B cell (primary cell): ENCODE measurements around the gene THSD7B. TPM values are rescaled to one million over a fixed set of nuclear protein-coding genes. Genes with fewer than 3 reads are reported as not detected.

ENCODE experiments used
- ATAC-seq: fragments of 200-7000 bp; cut with Tn5 transposase; one replicate; pipeline ENCODE4 v1.10.0; 2021; ENCODE audit warnings: low read depth, mild to moderate bottlenecking, moderate number of reproducible peaks, moderate library complexity
- CTCF ChIA-PET: fragments of 350-600 bp; sonication (Branson Sonifier 250); formaldehyde crosslinking; loops from one replicate; lab custom pipeline; 2021; ENCODE audit warnings: antibody characterized with exemption, inconsistent platforms; lab: Charles Lee
- POLR2A ChIA-PET: fragments of 350-600 bp; sonication (Branson Sonifier 250); formaldehyde crosslinking; loops from one replicate; lab custom pipeline; 2021; ENCODE audit warnings: antibody characterized with exemption; lab: Charles Lee
- DNase-seq: peaks from one replicate; pipeline ENCODE4 v3.0.0; 2013
- H2AFZ ChIP-seq: 2 replicates; pipeline ENCODE4 v1.6.1; 2012; ENCODE audit warnings: mild to moderate bottlenecking, low read depth, low read length; ENCODE audit not compliant: insufficient read depth, poor library complexity, severe bottlenecking
- H3K27ac ChIP-seq, 2 donors: 1 replicate in 1 of 2; 2 replicates in 1 of 2; pipeline ENCODE4 v1.5.1; 2012 to 2013; ENCODE audit warnings: low read length in 2 of 2, mild to moderate bottlenecking in 2 of 2, moderate library complexity in 1 of 2
- H3K27me3 ChIP-seq, 4 experiments: fragments of 200-600 bp in 1 of 4; sonication (generic) in 1 of 4; replicated peaks in 1 of 4; 1 replicate in 2 of 4; 2 replicates in 2 of 4; pipeline versions ENCODE4 v1.6.1 to v1.7.0; 2013 to 2016; ENCODE audit warnings: low read length in 3 of 4, mild to moderate bottlenecking in 2 of 4, mixed read lengths in 1 of 4, moderate library complexity in 1 of 4; ENCODE audit not compliant: insufficient read depth in 4 of 4, control insufficient read depth in 3 of 4; ENCODE audit errors: control extremely low read depth in 1 of 4
- H3K36me3 ChIP-seq, 2 experiments: replicated peaks in 1 of 2; 1 replicate in 1 of 2; 2 replicates in 1 of 2; pipeline versions ENCODE4 v1.6.1 to v1.7.1; 2013; ENCODE audit warnings: low read length in 1 of 2; ENCODE audit not compliant: insufficient read depth in 2 of 2, control insufficient read depth in 1 of 2; ENCODE audit errors: control extremely low read depth in 1 of 2, extremely low read depth in 1 of 2
- H3K4me1 ChIP-seq, 2 donors: fragments of 200-600 bp in 1 of 2; sonication (generic) in 1 of 2; 1 replicate in 1 of 2; 2 replicates in 1 of 2; pipeline versions ENCODE4 v1.5.1 to v1.6.1; 2013 to 2017; ENCODE audit warnings: low read length in 2 of 2; ENCODE audit not compliant: control insufficient read depth in 2 of 2, insufficient read depth in 2 of 2
- H3K4me2 ChIP-seq: replicated peaks from 2 replicates; pipeline ENCODE3; 2012; ENCODE audit warnings: mild to moderate bottlenecking, low read depth, low read length; ENCODE audit not compliant: poor library complexity, severe bottlenecking
- H3K4me3 ChIP-seq, 5 experiments: fragments of 200-600 bp in 1 of 5; sonication (generic) in 1 of 5; 1 replicate in 3 of 5; 2 replicates in 2 of 5; pipeline versions ENCODE4 v1.5.1 to v1.7.0; 2011 to 2016; ENCODE audit warnings: low read length in 4 of 5, mild to moderate bottlenecking in 4 of 5, low read depth in 2 of 5, control low read depth in 1 of 5, moderate library complexity in 1 of 5; ENCODE audit not compliant: insufficient read depth in 1 of 5; ENCODE audit errors: control extremely low read depth in 1 of 5, extremely low read depth in 1 of 5
- H3K79me2 ChIP-seq: fragments of 200-600 bp; sonication (generic); one replicate; pipeline ENCODE4 v1.6.0; 2016; ENCODE audit warnings: low read length; ENCODE audit not compliant: control insufficient read depth, insufficient read depth
- H3K9ac ChIP-seq: fragments of 200-600 bp; sonication (generic); 2 replicates; pipeline ENCODE4 v1.6.1; 2017; ENCODE audit warnings: mild to moderate bottlenecking, low read length, moderate library complexity
- H3K9me3 ChIP-seq, 3 donors: one replicate each; pipeline versions ENCODE4 v1.6.1 to v1.7.1; 2013; ENCODE audit warnings: low read length in 2 of 3; ENCODE audit not compliant: control insufficient read depth in 2 of 3, insufficient read depth in 1 of 3; ENCODE audit errors: control extremely low read depth in 1 of 3
- H4K20me1 ChIP-seq: 2 replicates; pipeline ENCODE4 v1.6.0; 2012; ENCODE audit warnings: mild to moderate bottlenecking, low read length; ENCODE audit not compliant: insufficient read depth, control insufficient read depth, poor library complexity, severe bottlenecking
- H3K27ac Mint-ChIP-seq: one replicate; pipeline ENCODE4 v1.8.0; 2021; ENCODE audit warnings: mixed read lengths
- H3K27me3 Mint-ChIP-seq: one replicate; pipeline ENCODE4 v1.8.0; 2021; ENCODE audit warnings: mixed read lengths
- H3K4me1 Mint-ChIP-seq: one replicate; pipeline ENCODE4 v1.8.0; 2021; ENCODE audit warnings: mixed read lengths
- H3K4me3 Mint-ChIP-seq: one replicate; pipeline ENCODE4 v1.8.0; 2021; ENCODE audit warnings: mixed read lengths
- H3K9me3 Mint-ChIP-seq: one replicate; pipeline ENCODE4 v1.8.0; 2022; ENCODE audit warnings: mixed read lengths; ENCODE audit not compliant: insufficient read depth
- CTCF ChIP-seq: fragments of 200-600 bp; IDR thresholded peaks from one replicate; pipeline ENCODE4 v1.8.0; 2022; ENCODE audit warnings: antibody characterized with exemption, mild to moderate bottlenecking
- EZH2 ChIP-seq: IDR thresholded peaks from 2 replicates; pipeline ENCODE4 v1.6.1; 2012; ENCODE audit warnings: borderline replicate concordance, low read depth, mild to moderate bottlenecking, moderate library complexity, low read length; ENCODE audit not compliant: insufficient read depth, poor library complexity, severe bottlenecking
- WGBS: methylation state at CpG from one replicate; pipeline ENCODE4 v1.1.5; 2013; ENCODE audit warnings: missing lambda C conversion rate; ENCODE audit not compliant: insufficient coverage; 5-methylcytosine and 5-hydroxymethylcytosine counted together
- intact Hi-C: fragments of 100-400 bp; cut with micrococcal nuclease; formaldehyde crosslinking; loops from one replicate; pipeline ENCODE4 v1.10.0; 2022
- polyA plus RNA-seq: library from polyadenylated mRNA; depleted of rRNA; stranded (reverse); fragments of >200 nt; gene quantifications from 2 replicates; pipeline ENCODE4 v1.2.3, GENCODE V29; 2012
- total RNA-seq, 2 donors: library from RNA; stranded (reverse); fragments of 120-200 nt in 1 of 2; gene quantifications; 1 replicate in 1 of 2; 2 replicates in 1 of 2; pipeline versions ENCODE4 v1.2.3 to v1.2.4, GENCODE V29; 2013 to 2022

Gene THSD7B
- total and polyA plus RNA-seq, 2 donors (not counting 1 experiment from before 2014, with no cell fraction given), result 0.76 TPM; not detected in 1

DNA sequence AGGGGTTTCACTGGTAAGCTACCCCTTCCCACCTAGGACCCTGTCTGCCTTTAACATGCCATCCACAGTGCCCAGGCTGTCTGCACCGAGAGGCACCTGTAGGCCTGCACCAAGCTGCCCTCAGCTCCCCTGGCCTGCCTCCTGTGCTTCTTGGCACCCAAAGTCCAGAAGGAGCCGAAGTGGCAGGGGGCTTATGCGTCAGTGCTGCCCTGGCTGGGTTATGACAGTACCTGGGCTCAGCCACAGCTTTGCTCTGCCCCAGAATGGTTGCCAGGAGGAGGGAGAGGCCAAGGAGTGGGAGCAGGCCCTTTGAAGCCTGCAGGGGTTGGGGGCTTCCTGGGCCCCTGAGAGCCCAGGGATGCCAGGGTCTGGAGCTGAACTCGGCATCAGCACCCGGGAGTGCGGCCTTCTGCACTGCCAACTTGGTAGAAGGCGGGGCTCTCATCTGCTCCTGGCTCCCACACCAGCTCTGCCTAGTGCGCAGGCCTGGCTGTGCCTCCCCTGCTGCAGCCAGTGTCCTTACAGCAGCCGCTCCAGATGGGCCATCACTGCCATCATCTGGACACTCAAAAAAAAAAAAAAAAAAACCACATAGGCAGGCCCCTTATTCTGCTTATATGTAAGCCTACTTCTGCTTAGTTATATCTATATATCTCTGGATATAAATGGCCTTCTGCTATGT, 155.4 kb downstream of the THSD7B start:
- ATAC-seq (no peak), DNase-seq (no peak)
- TF ChIP-seq CTCF (no peak), EZH2 (no peak)
- intact Hi-C loops, result no loop called here
- WGBS, result 88% methylated on average over 7 of the region's 9 CpGs
- H3K9me3 Mint-ChIP-seq, result peaks cover 5% of the 10 kb centered on the region
- H3K4me3 ChIP-seq, result no peak overlapping the region
- ChIA-PET CTCF (no interaction called here), POLR2A (no interaction called here)
- no peaks in the 10 kb centered on the region for H3K4me1 ChIP-seq
- H3K27me3 ChIP-seq, result no peaks in the 10 kb centered on the region
- H3K27ac ChIP-seq, result no peak overlapping the region
- H2AFZ ChIP-seq, result no peak overlapping the region
- peaks cover 0 to 16% (median 1%) of the 10 kb centered on the region in 3 donors for H3K9me3 ChIP-seq
- H3K4me2 ChIP-seq, result no peak overlapping the region
- no peak overlapping the region for H3K9ac ChIP-seq
- H4K20me1 ChIP-seq, result no peaks in the 10 kb centered on the region
- H3K27ac Mint-ChIP-seq, result no peak overlapping the region
- no peaks in the 10 kb centered on the region for H3K36me3 ChIP-seq
- H3K79me2 ChIP-seq, result no peaks in the 10 kb centered on the region
- no peak overlapping the region for H3K4me3 Mint-ChIP-seq
- H3K27me3 Mint-ChIP-seq, result no peaks in the 10 kb centered on the region
- H3K4me1 Mint-ChIP-seq, result no peaks in the 10 kb centered on the region

GRCh38 chr2:136927156-136927555, 161.8 kb downstream of the THSD7B start:
- CTCF ChIA-PET, result no interaction called here
- WGBS, result no CpG with 5 or more reads among the region's 3 CpGs

More at GRCh38 chr2:136927156-136927555, 161.8 kb downstream of the THSD7B start:
- H4K20me1 ChIP-seq, result no peaks in the 10 kb centered on the region
- no peak for TF ChIP-seq CTCF
- TF ChIP-seq EZH2, result no peak
- no peak for ATAC-seq
- H2AFZ ChIP-seq, result no peak overlapping the region
- H3K4me2 ChIP-seq, result no peak overlapping the region
- H3K27ac ChIP-seq, result no peak overlapping the region
- H3K9ac ChIP-seq, result no peak overlapping the region
- DNase-seq, result no peak
- intact Hi-C loops, result no loop called here
- Mint-ChIP-seq H3K27ac (no peak overlapping the region), H3K4me1 (no peaks in the 10 kb centered on the region), H3K9me3 (peaks cover 5% of the 10 kb centered on the region), H3K27me3 (peaks cover 4% of the 10 kb centered on the region), H3K4me3 (no peak overlapping the region)
- no peaks in the 10 kb centered on the region for H3K9me3 ChIP-seq
- H3K79me2 ChIP-seq, result no peaks in the 10 kb centered on the region
- no peaks in the 10 kb centered on the region for H3K4me1 ChIP-seq
- no peak overlapping the region for H3K4me3 ChIP-seq
- H3K27me3 ChIP-seq, result no peaks in the 10 kb centered on the region
- POLR2A ChIA-PET, result no interaction called here
- H3K36me3 ChIP-seq, result no peaks in the 10 kb centered on the region
